Ectodermal cell (in vitro differentiated cells): ENCODE measurements around the gene SPECC1.

Experiments used
- H3K27ac ChIP-seq: 2 replicates; pipeline ENCODE4 v1.7.0; 2013; ENCODE audit warnings: mild to moderate bottlenecking, low read depth, low read length; ENCODE audit not compliant: insufficient read depth, poor library complexity, severe bottlenecking
- H3K27me3 ChIP-seq: 2 replicates; pipeline ENCODE4 v1.7.0; 2013; ENCODE audit warnings: mild to moderate bottlenecking, low read length; ENCODE audit not compliant: insufficient read depth, control insufficient read depth, poor library complexity, severe bottlenecking
- H3K36me3 ChIP-seq: one replicate; pipeline ENCODE4 v1.7.0; 2013; ENCODE audit warnings: low read length; ENCODE audit not compliant: control insufficient read depth, insufficient read depth
- H3K4me1 ChIP-seq: one replicate; pipeline ENCODE4 v1.7.0; 2013; ENCODE audit warnings: low read length; ENCODE audit not compliant: control insufficient read depth, insufficient read depth
- H3K4me3 ChIP-seq: 2 replicates; pipeline ENCODE4 v1.7.0; 2013; ENCODE audit warnings: low read depth, low read length, control low read depth; ENCODE audit not compliant: insufficient read depth
- H3K9me3 ChIP-seq: 2 replicates; pipeline ENCODE4 v1.7.0; 2013; ENCODE audit warnings: mild to moderate bottlenecking, low read length, moderate library complexity; ENCODE audit not compliant: control insufficient read depth
- WGBS, 2 experiments: methylation state at CpG; one replicate each; pipeline ENCODE4 v1.1.7; 2013; ENCODE audit warnings: missing lambda C conversion rate in 2 of 2; 5-methylcytosine and 5-hydroxymethylcytosine counted together

Gene SPECC1

DNA sequence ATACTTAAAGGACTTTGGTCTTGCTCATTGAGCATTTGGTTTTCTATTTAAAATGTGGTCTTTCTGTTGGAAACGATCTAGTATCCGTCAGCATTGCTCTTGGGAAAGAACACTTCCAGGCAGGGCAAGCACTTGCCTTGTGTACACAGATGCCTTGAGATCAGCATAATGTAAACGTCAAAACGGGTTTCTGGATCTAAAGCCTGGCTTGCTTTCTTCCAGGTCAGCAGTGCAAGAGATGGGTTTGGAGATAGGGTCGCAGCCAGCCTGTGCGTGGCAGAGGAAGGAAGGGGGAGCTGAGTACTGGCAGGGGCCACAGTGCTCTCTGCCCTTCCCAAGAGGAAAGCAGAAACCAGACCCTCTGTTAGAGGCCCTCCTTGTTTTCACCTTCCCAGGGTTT, 282.7 kb downstream of the SPECC1 start:
- WGBS, 2 experiments, result 76 to 78% methylated on average over 6 of the region's 6 CpGs
- H3K4me1 ChIP-seq, result no peaks in the 10 kb centered on the region
- no peaks in the 10 kb centered on the region for H3K27me3 ChIP-seq
- no peak overlapping the region for H3K27ac ChIP-seq
- H3K9me3 ChIP-seq, result no peaks in the 10 kb centered on the region
- no peak overlapping the region for H3K4me3 ChIP-seq
- H3K36me3 ChIP-seq, result no peaks in the 10 kb centered on the region

DNA sequence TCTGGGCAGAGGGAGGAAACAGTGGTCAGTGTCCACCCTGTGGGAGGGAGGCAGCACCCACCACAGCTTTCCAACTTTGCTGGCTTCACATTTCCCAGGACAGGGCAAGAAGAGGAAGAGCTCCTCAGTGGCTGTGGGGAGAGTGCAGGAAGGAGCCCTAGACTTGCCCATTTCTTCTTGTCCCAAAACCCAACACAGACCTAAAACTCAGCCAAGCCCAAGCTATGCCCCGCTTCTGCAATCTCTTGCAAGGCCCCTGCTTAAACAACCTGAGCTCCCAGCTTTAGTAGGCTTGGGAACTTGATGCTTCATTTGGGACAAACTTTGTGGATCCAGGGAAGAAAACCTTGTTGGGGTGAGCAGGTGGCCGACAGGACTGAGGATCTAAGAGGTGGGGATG, 284.3 kb downstream of the SPECC1 start:
- Histone ChIP-seq H3K27me3 (no peaks in the 10 kb centered on the region), H3K4me1 (no peaks in the 10 kb centered on the region), H3K27ac (no peak overlapping the region), H3K4me3 (no peak overlapping the region), H3K9me3 (no peaks in the 10 kb centered on the region), H3K36me3 (no peaks in the 10 kb centered on the region)
- WGBS, 2 experiments, result 91 to 95% methylated on average over 2 of the region's 2 CpGs

DNA sequence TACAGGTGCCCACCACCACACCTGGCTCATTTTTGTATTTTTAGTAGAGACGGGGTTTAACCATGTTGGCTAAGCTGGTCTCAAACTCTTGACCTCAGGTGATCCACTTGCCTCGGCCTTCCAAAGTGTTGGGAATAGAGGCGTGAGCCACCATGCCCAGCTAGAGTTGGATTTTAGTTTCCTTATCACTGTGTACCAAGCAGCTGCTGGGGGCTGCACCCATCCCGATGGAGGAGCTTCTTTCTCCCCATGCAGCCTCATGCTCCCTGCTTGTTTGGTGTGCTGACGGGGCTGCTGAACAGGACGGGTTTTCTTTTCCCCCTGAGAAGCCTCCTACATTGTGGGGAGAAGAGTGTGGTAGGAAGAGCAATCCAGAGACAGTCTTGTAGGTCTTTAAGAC, 285.0 kb downstream of the SPECC1 start:
- H3K27me3 ChIP-seq, result no peaks in the 10 kb centered on the region
- no peaks in the 10 kb centered on the region for H3K4me1 ChIP-seq
- no peak overlapping the region for H3K4me3 ChIP-seq
- H3K27ac ChIP-seq, result no peak overlapping the region
- WGBS, 2 experiments, result 95% methylated on average over 6 of the region's 6 CpGs
- no peaks in the 10 kb centered on the region for H3K36me3 ChIP-seq
- no peaks in the 10 kb centered on the region for H3K9me3 ChIP-seq

DNA sequence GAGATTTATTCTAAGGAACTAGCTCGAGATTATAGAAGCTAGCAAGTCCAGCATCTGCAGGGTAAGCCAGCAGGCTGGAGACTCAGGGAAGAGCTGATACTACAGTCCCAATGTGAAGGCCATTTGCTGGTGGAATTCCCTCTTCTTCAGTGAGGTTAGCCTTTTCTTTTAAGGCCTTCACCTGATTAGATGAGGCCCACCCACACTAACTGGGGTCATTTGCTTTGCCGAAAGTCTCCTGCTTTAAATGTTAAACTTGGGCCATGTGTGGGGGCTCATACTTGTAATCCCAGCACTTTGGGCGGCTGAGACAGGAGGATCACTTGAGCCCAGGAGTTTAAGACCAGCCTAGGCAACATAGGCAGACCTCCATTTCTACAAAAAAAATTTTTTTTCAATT, 289.9 kb downstream of the SPECC1 start:
- no peaks in the 10 kb centered on the region for H3K9me3 ChIP-seq
- H3K36me3 ChIP-seq, result no peaks in the 10 kb centered on the region
- H3K4me1 ChIP-seq, result no peaks in the 10 kb centered on the region
- no peaks in the 10 kb centered on the region for H3K27me3 ChIP-seq
- H3K27ac ChIP-seq, result no peak overlapping the region
- 93 to 94% methylated on average over 3 of the region's 3 CpGs for WGBS, 2 experiments
- H3K4me3 ChIP-seq, result no peak overlapping the region

DNA sequence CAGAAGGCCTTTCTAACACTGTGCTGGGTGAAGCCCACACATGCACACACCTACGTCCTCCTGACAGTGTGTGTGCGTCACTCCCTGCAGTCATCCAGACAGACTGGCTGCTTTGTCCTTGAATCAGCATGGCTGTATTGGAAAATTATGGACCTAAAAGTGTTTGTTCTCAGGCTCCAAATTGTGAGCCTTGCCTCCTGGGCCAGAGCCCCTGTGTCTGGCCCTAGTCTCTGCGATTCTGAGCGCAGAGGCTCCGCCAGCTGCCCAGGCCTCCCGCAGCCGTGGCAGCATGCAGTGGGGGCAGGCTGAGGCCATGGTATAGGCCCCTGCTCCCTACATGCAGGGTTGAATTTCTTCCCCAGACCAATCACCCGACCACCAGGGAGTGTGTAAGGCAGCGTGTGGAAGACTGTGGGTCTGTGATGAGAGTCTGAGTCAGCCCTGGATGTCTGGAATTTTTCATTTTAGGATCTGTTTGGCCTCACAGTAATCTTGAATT, 291.3 kb downstream of the SPECC1 start:
- H3K4me1 ChIP-seq, result no peaks in the 10 kb centered on the region
- no peaks in the 10 kb centered on the region for H3K9me3 ChIP-seq
- H3K4me3 ChIP-seq, result no peak overlapping the region
- WGBS, 2 experiments, result 92 to 94% methylated on average over 9 of the region's 9 CpGs
- no peaks in the 10 kb centered on the region for H3K36me3 ChIP-seq
- no peaks in the 10 kb centered on the region for H3K27me3 ChIP-seq
- no peak overlapping the region for H3K27ac ChIP-seq

DNA sequence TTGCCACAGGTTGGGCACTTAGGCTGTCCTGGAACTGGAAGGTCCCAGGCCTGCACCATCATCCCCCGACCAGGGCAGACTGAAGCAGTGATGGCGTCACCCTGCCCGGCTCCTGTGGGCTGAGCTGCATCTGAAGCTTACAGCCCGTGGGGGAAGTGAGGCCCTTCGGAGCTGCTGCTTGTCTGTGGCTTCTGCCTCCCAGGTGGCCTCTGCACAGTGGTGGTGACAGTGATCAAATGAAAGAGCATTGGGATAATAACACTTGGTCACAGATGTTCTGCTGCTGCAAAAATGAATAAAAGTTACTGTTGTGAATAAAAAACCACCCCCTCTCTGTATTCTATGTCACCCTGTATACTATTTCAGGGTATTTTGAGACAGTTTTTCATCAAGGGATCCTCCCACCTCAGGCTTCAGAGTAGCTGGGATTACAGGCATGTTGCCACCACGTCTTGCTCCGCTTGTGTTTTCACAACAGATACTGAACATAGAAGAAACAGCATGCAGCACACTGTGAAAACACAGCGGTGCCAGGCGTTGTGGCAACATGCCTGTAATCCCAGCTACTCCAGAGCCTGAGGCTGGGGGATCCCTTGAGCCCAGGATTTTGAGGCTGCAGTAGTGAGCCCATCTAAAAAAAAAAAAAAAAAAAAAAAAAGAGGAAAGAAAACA, 293.2 kb downstream of the SPECC1 start:
- H3K4me3 ChIP-seq, result no peak overlapping the region
- no peaks in the 10 kb centered on the region for H3K4me1 ChIP-seq
- 92% methylated on average over 9 of the region's 9 CpGs for WGBS, 2 experiments
- H3K27ac ChIP-seq, result no peak overlapping the region
- peaks cover under 1% of the 10 kb centered on the region for H3K9me3 ChIP-seq
- H3K36me3 ChIP-seq, result peaks cover 12% of the 10 kb centered on the region
- H3K27me3 ChIP-seq, result no peaks in the 10 kb centered on the region

DNA sequence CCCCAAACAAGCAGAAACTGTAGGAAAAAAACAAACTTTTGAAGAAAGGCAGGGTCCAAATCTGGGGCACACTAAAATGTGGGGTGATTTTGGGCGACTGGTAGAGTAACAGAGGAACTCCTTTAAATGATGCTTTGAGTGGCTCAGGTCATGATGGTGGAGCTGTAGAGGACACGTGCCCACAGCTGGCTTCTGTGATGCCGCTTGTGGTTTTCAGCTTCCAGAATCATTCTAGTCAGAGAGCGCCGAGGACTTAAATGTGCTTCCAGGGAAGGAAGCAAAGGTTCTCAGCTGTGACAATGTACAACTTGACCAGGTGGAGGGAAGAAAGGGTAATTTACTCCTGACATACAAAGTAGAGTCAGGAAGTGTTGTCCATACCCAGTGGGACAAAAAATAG, 295.8 kb downstream of the SPECC1 start:
- WGBS, 2 experiments, result 94 to 98% methylated on average over 5 of the region's 5 CpGs
- Histone ChIP-seq H3K9me3 (peaks cover 4% of the 10 kb centered on the region), H3K27ac (no peak overlapping the region), H3K4me1 (no peaks in the 10 kb centered on the region), H3K36me3 (peaks cover 21% of the 10 kb centered on the region), H3K27me3 (no peaks in the 10 kb centered on the region), H3K4me3 (no peak overlapping the region)

DNA sequence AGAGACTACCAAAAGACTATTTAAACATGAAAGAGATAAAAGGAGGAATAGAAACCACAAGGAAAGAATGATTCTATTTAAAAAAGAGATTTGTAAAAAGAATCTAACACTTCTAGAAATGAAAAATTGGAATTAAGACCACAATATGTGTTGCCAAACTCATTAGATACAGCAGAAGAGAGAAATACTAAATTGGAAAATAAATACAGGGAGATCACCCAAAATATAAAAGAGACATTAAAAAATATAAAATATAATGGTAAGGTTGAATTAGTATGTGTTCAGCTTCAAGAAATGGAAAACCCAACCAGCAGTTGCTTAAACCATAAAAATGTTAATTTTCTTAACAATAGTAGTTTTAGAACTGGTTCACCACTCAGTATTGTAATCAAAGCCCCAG, 297.8 kb downstream of the SPECC1 start:
- Histone ChIP-seq H3K4me1 (no peaks in the 10 kb centered on the region), H3K27ac (no peak overlapping the region), H3K9me3 (peaks cover 4% of the 10 kb centered on the region), H3K36me3 (peaks cover 21% of the 10 kb centered on the region), H3K4me3 (no peak overlapping the region), H3K27me3 (no peaks in the 10 kb centered on the region)

DNA sequence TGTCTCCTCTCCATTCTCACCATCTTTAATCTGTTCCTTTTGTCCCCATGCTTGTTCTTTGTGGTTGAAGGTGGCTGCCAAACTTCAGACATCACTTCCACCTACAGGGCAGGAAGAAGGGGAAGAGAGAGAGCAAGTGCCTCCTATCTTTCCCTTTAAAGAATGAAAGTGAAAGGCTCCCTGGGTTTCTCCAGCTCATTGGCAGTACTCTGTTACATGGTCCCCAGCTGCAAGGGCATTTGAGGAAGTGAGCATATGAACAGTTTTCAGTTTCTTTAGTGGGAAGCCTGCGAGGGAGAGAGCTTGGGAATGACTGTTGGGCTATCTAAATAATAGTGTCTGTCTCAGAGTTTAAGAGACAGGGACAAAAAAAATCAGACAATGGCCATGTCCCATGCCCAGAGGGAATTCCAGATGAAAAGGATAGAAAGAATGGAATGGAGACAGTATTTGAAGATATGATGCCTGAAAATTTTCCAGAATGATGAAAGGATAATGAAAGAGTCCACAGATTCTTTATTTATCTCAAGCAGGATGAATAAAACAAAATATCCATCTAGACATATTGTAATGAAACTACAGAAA, 298.3 kb downstream of the SPECC1 start:
- H3K27me3 ChIP-seq, result no peaks in the 10 kb centered on the region
- no peak overlapping the region for H3K27ac ChIP-seq
- H3K4me1 ChIP-seq, result no peaks in the 10 kb centered on the region
- peaks cover 21% of the 10 kb centered on the region for H3K36me3 ChIP-seq
- H3K4me3 ChIP-seq, result no peak overlapping the region
- WGBS, 2 experiments, result 91 to 93% methylated on average over 1 of the region's 1 CpG
- peaks cover 4% of the 10 kb centered on the region for H3K9me3 ChIP-seq

DNA sequence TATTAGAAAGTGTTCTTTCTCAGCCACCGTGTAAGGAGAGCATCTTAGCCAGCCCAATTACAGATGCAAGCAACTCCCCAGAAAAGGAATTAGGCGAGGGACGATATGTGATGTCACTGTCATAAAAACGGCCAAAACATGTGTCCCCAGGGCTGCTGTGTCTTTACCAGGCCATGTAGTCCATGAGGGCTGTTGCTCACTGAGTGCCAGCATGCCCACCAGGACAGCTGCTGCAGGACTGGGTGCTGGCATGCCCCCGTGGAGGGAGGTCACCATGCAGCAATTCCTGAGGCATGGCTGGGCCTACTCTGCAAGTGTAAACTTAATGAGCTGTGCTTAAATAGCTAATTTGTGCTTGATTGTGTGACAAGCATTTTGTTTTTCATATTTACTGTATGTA, 301.3 kb downstream of the SPECC1 start:
- Histone ChIP-seq H3K4me1 (no peaks in the 10 kb centered on the region), H3K27ac (no peak overlapping the region), H3K27me3 (no peaks in the 10 kb centered on the region), H3K36me3 (peaks cover 21% of the 10 kb centered on the region), H3K4me3 (no peak overlapping the region), H3K9me3 (peaks cover 4% of the 10 kb centered on the region)
- WGBS, 2 experiments, result 94 to 95% methylated on average over 5 of the region's 5 CpGs
